Neuronal stem cell (in vitro differentiated cells): ENCODE data around the gene OTOR. TPM values are rescaled to one million over a fixed set of nuclear protein-coding genes. Genes with fewer than 3 reads are reported as not detected.
A peak's percentile ranks its signal among the peaks of the same experiment; 100 is the strongest.

Source experiments
- DNase-seq: peaks from one replicate; pipeline ENCODE4 v3.0.0-alpha.2; 2013; ENCODE audit warnings: low spot score
- H2AFZ ChIP-seq: one replicate; pipeline ENCODE4 v1.6.1; 2013; ENCODE audit warnings: mild to moderate bottlenecking, low read length, inconsistent platforms
- H2AK5ac ChIP-seq: 2 replicates; pipeline ENCODE4 v1.6.1; 2013; ENCODE audit warnings: low read depth, mild to moderate bottlenecking, inconsistent platforms, low read length, moderate library complexity, mixed read lengths
- H2BK120ac ChIP-seq: 2 replicates; pipeline ENCODE4 v1.6.1; 2013; ENCODE audit warnings: low read depth, mild to moderate bottlenecking, inconsistent platforms, low read length, moderate library complexity, mixed read lengths
- H2BK12ac ChIP-seq: one replicate; pipeline ENCODE4 v1.6.1; 2013; ENCODE audit warnings: low read length, inconsistent platforms
- H2BK15ac ChIP-seq: 2 replicates; pipeline ENCODE4 v1.6.1; 2013; ENCODE audit warnings: mild to moderate bottlenecking, low read length, inconsistent platforms, mixed read lengths
- H2BK5ac ChIP-seq: one replicate; pipeline ENCODE4 v1.6.1; 2013; ENCODE audit warnings: inconsistent platforms, mild to moderate bottlenecking, low read length, moderate library complexity
- H3K14ac ChIP-seq: one replicate; pipeline ENCODE4 v1.6.1; 2013; ENCODE audit warnings: low read length, inconsistent platforms
- H3K18ac ChIP-seq: 2 replicates; pipeline ENCODE4 v1.6.1; 2013; ENCODE audit warnings: low read length, inconsistent platforms
- H3K23ac ChIP-seq: 2 replicates; pipeline ENCODE4 v1.6.1; 2013; ENCODE audit warnings: low read depth, mild to moderate bottlenecking, mixed read lengths, low read length, inconsistent platforms; ENCODE audit not compliant: poor library complexity
- H3K27ac ChIP-seq: replicated peaks from 3 replicates; pipeline ENCODE4 v1.5.1; 2013; ENCODE audit warnings: low read length, inconsistent platforms
- H3K27me3 ChIP-seq, 3 experiments: 2 replicates each; pipeline ENCODE4 v1.6.1; 2013; ENCODE audit warnings: low read length in 3 of 3, mild to moderate bottlenecking in 2 of 3, inconsistent platforms in 1 of 3, low read depth in 1 of 3, mixed read lengths in 1 of 3, moderate library complexity in 1 of 3; ENCODE audit not compliant: control insufficient read depth in 3 of 3, insufficient read depth in 3 of 3
- H3K36me3 ChIP-seq, 2 donors: replicated peaks in 1 of 2; 2 replicates each; pipeline ENCODE4 v1.6.1; 2013; ENCODE audit warnings: low read length in 2 of 2; ENCODE audit not compliant: control insufficient read depth in 2 of 2, insufficient read depth in 2 of 2
- H3K4ac ChIP-seq: 2 replicates; pipeline ENCODE4 v1.6.1; 2013; ENCODE audit warnings: inconsistent platforms, mild to moderate bottlenecking, low read length, moderate library complexity
- H3K4me1 ChIP-seq, 2 donors: 1 replicate in 1 of 2; 2 replicates in 1 of 2; pipeline ENCODE4 v1.6.1; 2013; ENCODE audit warnings: low read length in 2 of 2, low read depth in 1 of 2; ENCODE audit not compliant: control insufficient read depth in 2 of 2, insufficient read depth in 1 of 2
- H3K4me2 ChIP-seq: one replicate; pipeline ENCODE4 v1.6.1; 2013; ENCODE audit warnings: mild to moderate bottlenecking, low read length, inconsistent platforms; ENCODE audit not compliant: insufficient read depth, poor library complexity, severe bottlenecking
- H3K4me3 ChIP-seq, 2 donors: 2 replicates each; pipeline ENCODE4 v1.5.1; 2013; ENCODE audit warnings: low read length in 2 of 2, mild to moderate bottlenecking in 2 of 2, inconsistent platforms in 1 of 2, moderate library complexity in 1 of 2
- H3K79me1 ChIP-seq: one replicate; pipeline ENCODE4 v1.6.1; 2013; ENCODE audit warnings: low read depth, mild to moderate bottlenecking, inconsistent platforms, low read length, moderate library complexity
- H3K9ac ChIP-seq: one replicate; pipeline ENCODE4 v1.6.1; 2013; ENCODE audit warnings: mild to moderate bottlenecking, low read depth, low read length, inconsistent platforms; ENCODE audit not compliant: poor library complexity
- H3K9me3 ChIP-seq, 2 donors: replicated peaks in 1 of 2; 2 replicates each; pipeline versions ENCODE3 to v1.6.1; 2013; ENCODE audit warnings: low read length in 2 of 2, mild to moderate bottlenecking in 2 of 2, inconsistent platforms in 1 of 2, low read depth in 1 of 2, mixed read lengths in 1 of 2, moderate library complexity in 1 of 2; ENCODE audit not compliant: control insufficient read depth in 2 of 2, insufficient read depth in 1 of 2
- H4K8ac ChIP-seq: one replicate; pipeline ENCODE4 v1.6.1; 2013; ENCODE audit warnings: low read depth, mild to moderate bottlenecking, inconsistent platforms, low read length, moderate library complexity
- H4K91ac ChIP-seq: one replicate; pipeline ENCODE4 v1.6.1; 2013; ENCODE audit warnings: low read length, low read depth, mild to moderate bottlenecking, inconsistent platforms; ENCODE audit not compliant: poor library complexity
- WGBS, 2 donors: extraction: QIAGEN DNeasy Blood & Tissue Kit; methylation state at CpG; one replicate each; pipeline ENCODE4 v1.1.7; 2013; ENCODE audit warnings: missing lambda C conversion rate in 2 of 2, mixed read lengths in 1 of 2; ENCODE audit not compliant: insufficient read length in 2 of 2, insufficient replicate concordance in 1 of 2; ENCODE audit errors: extremely low coverage in 2 of 2; 5-methylcytosine and 5-hydroxymethylcytosine counted together
- polyA plus RNA-seq, 2 experiments: library from polyadenylated mRNA; stranded (reverse); fragments of 200-250 nt; gene quantifications; one replicate each; pipeline ENCODE4 v1.2.3, GENCODE V29; 2013

Gene OTOR, protein sequence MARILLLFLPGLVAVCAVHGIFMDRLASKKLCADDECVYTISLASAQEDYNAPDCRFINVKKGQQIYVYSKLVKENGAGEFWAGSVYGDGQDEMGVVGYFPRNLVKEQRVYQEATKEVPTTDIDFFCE
- 0.04 TPM for polyA plus RNA-seq (2013, experiment 1 of 2)
- polyA plus RNA-seq (2013, experiment 2 of 2) = not detected

DNA sequence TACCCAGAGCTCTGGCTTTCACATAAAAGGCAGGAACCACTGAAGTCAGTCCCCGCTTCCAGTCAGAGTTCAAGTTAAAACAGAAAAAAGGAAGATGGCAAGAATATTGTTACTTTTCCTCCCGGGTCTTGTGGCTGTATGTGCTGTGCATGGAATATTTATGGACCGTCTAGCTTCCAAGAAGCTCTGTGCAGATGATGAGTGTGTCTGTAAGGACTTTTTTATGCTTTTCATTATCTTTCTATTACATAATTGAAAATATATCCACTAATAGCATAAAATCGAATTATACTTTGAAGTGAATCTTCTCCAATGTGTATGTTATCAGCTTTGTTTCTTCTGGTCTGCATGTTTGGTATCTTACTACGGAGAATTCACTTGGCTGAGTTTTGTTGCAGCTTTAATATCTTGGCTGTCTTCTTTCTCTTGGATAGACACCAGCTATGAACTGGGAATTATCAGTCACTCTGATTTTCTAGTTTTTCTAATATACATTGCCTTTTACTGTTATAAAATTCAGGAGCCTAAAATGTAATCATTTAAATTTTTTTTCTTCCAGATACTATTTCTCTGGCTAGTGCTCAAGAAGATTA is at the start of gene OTOR:
TSS of gene OTOR (plus strand) at position 51 of the 593 bp plus-strand sequence. CDS start at position 95, 44 bp downstream.
- Histone ChIP-seq H2BK5ac (no peak within 1 kb of the TSS), H3K4me1 (no peaks in the 10 kb centered on the region), H2BK12ac (no peak within 1 kb of the TSS), H3K27me3 (no peaks in the 10 kb centered on the region), H3K4me3 (no peak within 1 kb of the TSS), H2AK5ac (no peak within 1 kb of the TSS), H2AFZ (peak within 1 kb of the TSS; percentile 42), H3K79me1 (no peaks in the 10 kb centered on the region), H4K91ac (no peak within 1 kb of the TSS), H3K9ac (no peak within 1 kb of the TSS), H3K18ac (no peak within 1 kb of the TSS), H3K4ac (no peak within 1 kb of the TSS), H3K14ac (no peak within 1 kb of the TSS), H4K8ac (no peak within 1 kb of the TSS), H3K36me3 (no peaks in the 10 kb centered on the region), H3K23ac (no peak within 1 kb of the TSS), H2BK120ac (no peak within 1 kb of the TSS), H3K27ac (no peak within 1 kb of the TSS), H3K9me3 (no peaks in the 10 kb centered on the region), H3K4me2 (no peak within 1 kb of the TSS), H2BK15ac (no peak within 1 kb of the TSS)
- no CpG with 5 or more reads among the region's 5 CpGs for whole genome bisulfite sequencing, 2 donors
- DNase-seq = no peak

DNA sequence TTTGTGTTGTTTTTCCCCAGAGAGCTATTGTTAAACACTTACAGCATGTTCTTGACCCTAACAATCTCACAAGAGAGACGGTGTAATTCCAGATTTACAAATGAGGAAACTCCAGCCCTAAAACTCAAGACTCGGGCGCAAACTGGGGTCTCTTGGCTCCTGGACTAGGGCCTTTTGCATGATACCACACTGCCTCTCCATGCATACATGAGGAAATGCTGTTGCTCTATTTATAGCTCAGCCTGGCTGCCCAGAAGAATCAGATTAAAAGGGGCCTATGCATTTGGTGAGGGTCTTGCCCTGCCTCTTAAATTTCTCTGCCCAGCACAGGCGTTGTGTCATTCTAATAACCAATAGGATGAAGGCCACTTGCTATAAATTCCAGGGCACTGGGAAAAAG is 48.9 kb upstream of the OTOR start:
- H3K9ac ChIP-seq = no peak overlapping the region
- H3K18ac ChIP-seq = no peak overlapping the region
- H4K8ac ChIP-seq = no peak overlapping the region
- no peak overlapping the region for H3K14ac ChIP-seq
- no peak overlapping the region for H2BK15ac ChIP-seq
- H3K4me3 ChIP-seq = no peak overlapping the region
- no peak overlapping the region for H2BK120ac ChIP-seq
- no peaks in the 10 kb centered on the region for H3K9me3 ChIP-seq
- no peak overlapping the region for H2AK5ac ChIP-seq
- DNase-seq = no peak
- H3K36me3 ChIP-seq = no peaks in the 10 kb centered on the region
- H3K27ac ChIP-seq = no peak overlapping the region
- no peak overlapping the region for H2BK12ac ChIP-seq
- no peak overlapping the region for H3K4ac ChIP-seq
- peaks cover 0 to 3% of the 10 kb centered on the region in 2 donors for H3K4me1 ChIP-seq
- WGBS, 2 donors = no CpG with 5 or more reads among the region's 4 CpGs
- H3K27me3 ChIP-seq = no peaks in the 10 kb centered on the region
- H4K91ac ChIP-seq = no peak overlapping the region
- peak overlapping the region; percentile 50 for H2AFZ ChIP-seq
- H3K4me2 ChIP-seq = no peak overlapping the region
- no peak overlapping the region for H3K23ac ChIP-seq
- H2BK5ac ChIP-seq = no peak overlapping the region
- no peaks in the 10 kb centered on the region for H3K79me1 ChIP-seq

DNA sequence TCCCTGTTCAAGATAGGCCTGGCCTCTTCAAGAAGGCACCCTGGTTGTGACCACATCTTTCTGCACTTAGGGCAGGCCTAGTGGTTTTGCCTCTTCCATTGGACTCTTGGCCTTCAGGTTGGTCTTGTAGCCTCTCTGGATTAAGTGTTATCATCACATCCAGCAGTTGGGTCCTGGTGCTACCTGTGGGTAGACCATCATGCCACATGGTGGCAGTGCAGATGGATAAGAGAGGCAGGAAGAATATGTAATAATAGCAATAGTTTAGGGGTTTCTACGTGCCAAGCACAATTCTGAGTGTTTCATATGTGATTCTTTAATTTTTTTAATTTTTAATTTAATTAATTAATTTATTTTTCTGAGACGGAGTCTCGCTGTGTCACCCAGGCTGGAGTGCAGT is 46.9 kb upstream of the OTOR start:
- Histone ChIP-seq H4K8ac (no peak overlapping the region), H3K27me3 (no peaks in the 10 kb centered on the region), H3K23ac (no peak overlapping the region), H3K4me3 (no peak overlapping the region), H2BK120ac (no peak overlapping the region), H4K91ac (no peak overlapping the region), H2BK12ac (no peak overlapping the region), H2AK5ac (no peak overlapping the region), H2AFZ (no peak overlapping the region), H2BK5ac (no peak overlapping the region), H3K18ac (no peak overlapping the region), H3K9me3 (peaks cover 0 to 6% of the 10 kb centered on the region in 2 donors), H3K79me1 (no peaks in the 10 kb centered on the region), H3K14ac (no peak overlapping the region), H3K27ac (no peak overlapping the region), H3K4me1 (no peaks in the 10 kb centered on the region), H3K4ac (no peak overlapping the region), H2BK15ac (no peak overlapping the region), H3K36me3 (no peaks in the 10 kb centered on the region), H3K9ac (no peak overlapping the region), H3K4me2 (no peak overlapping the region)
- no CpG with 5 or more reads among the region's 3 CpGs for WGBS, 2 donors
- DNase-seq = no peak

DNA sequence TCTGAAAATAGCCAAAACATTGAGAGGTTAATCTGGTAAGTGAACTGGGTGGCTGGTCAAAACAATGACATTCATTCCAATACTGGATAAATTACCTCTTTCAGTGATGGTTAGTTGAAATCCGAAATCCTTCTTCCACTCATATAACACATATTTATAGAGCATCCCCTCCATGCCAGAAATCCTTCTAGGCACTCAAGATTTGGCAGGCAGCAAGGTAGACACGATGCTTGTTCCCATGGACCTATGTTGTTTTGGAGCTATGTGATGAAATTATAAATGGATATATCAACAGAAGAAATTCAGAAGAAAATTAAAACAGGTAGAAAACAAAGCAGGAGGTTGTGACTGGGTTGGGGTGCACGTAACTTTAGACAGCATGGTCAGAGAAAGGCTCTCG is 44.6 kb upstream of the OTOR start:
- no CpG with 5 or more reads among the region's 4 CpGs for WGBS, 2 donors
- no peak overlapping the region for H3K4me2 ChIP-seq
- H4K8ac ChIP-seq = no peak overlapping the region

More for the DNA sequence above, 44.6 kb upstream of the OTOR start:
- Histone ChIP-seq H3K14ac (no peak overlapping the region), H3K27ac (no peak overlapping the region), H3K4ac (no peak overlapping the region), H3K9me3 (peaks cover 0 to 6% of the 10 kb centered on the region in 2 donors), H2BK12ac (no peak overlapping the region), H2AK5ac (no peak overlapping the region), H2BK5ac (no peak overlapping the region), H3K36me3 (no peaks in the 10 kb centered on the region), H3K9ac (no peak overlapping the region), H3K27me3 (no peaks in the 10 kb centered on the region), H3K18ac (no peak overlapping the region), H2BK120ac (no peak overlapping the region), H2BK15ac (no peak overlapping the region), H3K23ac (no peak overlapping the region), H3K79me1 (no peaks in the 10 kb centered on the region), H4K91ac (no peak overlapping the region), H3K4me3 (no peak overlapping the region), H3K4me1 (no peaks in the 10 kb centered on the region), H2AFZ (no peak overlapping the region)
- no peak for DNase-seq
